Tibial artery (tissue), 4 donors: ENCODE results near the gene LCMT1.
"Not testable (repeated sequence)": the region's sequence is repeated elsewhere in the genome, so short reads cannot be mapped to it uniquely, and the experiment has no call there.

Experiments used
- DNase-seq, 2 donors: peaks; one replicate each; pipeline ENCODE4 v3.0.0-alpha.2; 2019
- H3K27ac ChIP-seq, 2 donors: fragments of 200-600 bp; sonication (generic) in 1 of 2; 1 replicate in 1 of 2; 2 replicates in 1 of 2; pipeline ENCODE4 v1.5.1; 2018 to 2019; ENCODE audit warnings: mild to moderate bottlenecking in 1 of 2
- H3K27me3 ChIP-seq, 2 donors: fragments of 200-600 bp; sonication (generic) in 1 of 2; one replicate each; pipeline versions ENCODE4 v1.5.1 to v1.6.0; 2016 to 2019
- H3K36me3 ChIP-seq, 3 donors: fragments of 200-600 bp; sonication (generic) in 2 of 3; one replicate each; pipeline ENCODE4 v1.5.1; 2016 to 2019; ENCODE audit warnings: mild to moderate bottlenecking in 2 of 3
- H3K4me1 ChIP-seq, 4 donors: fragments of 200-600 bp; sonication (generic) in 2 of 4; 1 replicate in 3 of 4; 2 replicates in 1 of 4; pipeline ENCODE4 v1.5.1; 2016 to 2019
- H3K4me3 ChIP-seq, 2 donors: fragments of 200-600 bp; sonication (generic) in 1 of 2; 1 replicate in 1 of 2; 2 replicates in 1 of 2; pipeline ENCODE4 v1.5.1; 2018 to 2019; ENCODE audit warnings: mild to moderate bottlenecking in 2 of 2
- H3K9me3 ChIP-seq, 3 donors: fragments of 200-600 bp; sonication (generic) in 1 of 3; one replicate each; pipeline ENCODE4 v1.5.1; 2016 to 2019
- intact Hi-C: fragments of 100-400 bp; cut with DNase I; formaldehyde crosslinking; loops from one replicate; pipeline ENCODE4 v1.15.0; 2023; ENCODE audit warnings: low total_unique reads
- TF ChIP-seq, protein P1 (sequence below), 2 experiments: fragments of 200-600 bp in 1 of 2; fragments of 450-650 bp in 1 of 2; IDR thresholded peaks; one replicate each; pipeline ENCODE4 v1.5.1; 2017 to 2019; ENCODE audit warnings: antibody characterized with exemption in 2 of 2, mild to moderate bottlenecking in 1 of 2, moderate library complexity in 1 of 2

Gene LCMT1

DNA sequence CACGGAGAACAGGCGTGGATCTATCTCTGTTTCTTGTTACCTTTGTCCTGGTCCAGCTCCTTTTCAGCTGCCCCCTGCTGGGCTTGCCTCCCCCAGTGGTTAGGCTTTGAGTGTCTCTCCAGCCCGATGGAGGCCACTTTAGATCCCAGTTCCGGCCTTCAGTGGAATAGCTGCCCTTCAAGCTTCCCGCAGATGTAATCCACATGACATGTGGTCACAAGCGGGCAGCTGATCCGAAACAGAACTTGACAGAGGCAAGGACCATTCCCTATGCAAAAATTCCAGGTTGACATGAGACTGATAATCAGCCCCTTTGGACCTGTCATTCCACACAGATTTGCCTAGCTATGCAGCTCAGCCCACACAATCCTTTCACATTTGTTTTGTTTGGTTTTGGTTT lies 64.6 kb downstream of the LCMT1 start:
- Histone ChIP-seq H3K9me3 (no peaks in the 10 kb centered on the region), H3K27me3 (no peaks in the 10 kb centered on the region), H3K27ac (no peak overlapping the region), H3K4me1 (no peaks in the 10 kb centered on the region), H3K4me3 (no peak overlapping the region), H3K36me3 (peaks cover 33 to 72% (median 63%) of the 10 kb centered on the region in 3 donors)
- DNase-seq: no peak
- intact Hi-C loops: no loop called here
- TF ChIP-seq, protein P1, sequence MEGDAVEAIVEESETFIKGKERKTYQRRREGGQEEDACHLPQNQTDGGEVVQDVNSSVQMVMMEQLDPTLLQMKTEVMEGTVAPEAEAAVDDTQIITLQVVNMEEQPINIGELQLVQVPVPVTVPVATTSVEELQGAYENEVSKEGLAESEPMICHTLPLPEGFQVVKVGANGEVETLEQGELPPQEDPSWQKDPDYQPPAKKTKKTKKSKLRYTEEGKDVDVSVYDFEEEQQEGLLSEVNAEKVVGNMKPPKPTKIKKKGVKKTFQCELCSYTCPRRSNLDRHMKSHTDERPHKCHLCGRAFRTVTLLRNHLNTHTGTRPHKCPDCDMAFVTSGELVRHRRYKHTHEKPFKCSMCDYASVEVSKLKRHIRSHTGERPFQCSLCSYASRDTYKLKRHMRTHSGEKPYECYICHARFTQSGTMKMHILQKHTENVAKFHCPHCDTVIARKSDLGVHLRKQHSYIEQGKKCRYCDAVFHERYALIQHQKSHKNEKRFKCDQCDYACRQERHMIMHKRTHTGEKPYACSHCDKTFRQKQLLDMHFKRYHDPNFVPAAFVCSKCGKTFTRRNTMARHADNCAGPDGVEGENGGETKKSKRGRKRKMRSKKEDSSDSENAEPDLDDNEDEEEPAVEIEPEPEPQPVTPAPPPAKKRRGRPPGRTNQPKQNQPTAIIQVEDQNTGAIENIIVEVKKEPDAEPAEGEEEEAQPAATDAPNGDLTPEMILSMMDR (IDR thresholded peaks at IDR 0.05): no peak

DNA sequence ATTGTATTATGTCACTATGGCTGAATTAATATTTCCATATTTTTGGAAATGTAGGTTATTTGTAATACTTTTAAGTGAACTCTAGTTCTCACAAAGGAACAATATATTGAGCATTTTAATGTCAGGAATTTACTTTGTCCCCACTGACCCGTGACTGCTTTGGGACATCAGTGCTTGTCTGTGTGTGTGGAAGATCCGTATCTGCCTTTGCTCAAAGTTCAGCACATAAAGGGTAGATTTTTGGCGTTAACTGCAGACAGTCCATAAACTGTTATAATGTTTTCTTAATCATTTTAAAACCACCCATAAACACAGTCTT lies 65.9 kb downstream of the LCMT1 start:
- intact Hi-C loops: no loop called here
- Histone ChIP-seq H3K27me3 (no peaks in the 10 kb centered on the region), H3K27ac (no peak overlapping the region), H3K4me3 (no peak overlapping the region), H3K4me1 (no peaks in the 10 kb centered on the region), H3K9me3 (no peaks in the 10 kb centered on the region), H3K36me3 (peaks cover 32 to 59% (median 50%) of the 10 kb centered on the region in 3 donors)
- TF ChIP-seq, protein P1 (IDR thresholded peaks at IDR 0.05): no peak
- DNase-seq: no peak

DNA sequence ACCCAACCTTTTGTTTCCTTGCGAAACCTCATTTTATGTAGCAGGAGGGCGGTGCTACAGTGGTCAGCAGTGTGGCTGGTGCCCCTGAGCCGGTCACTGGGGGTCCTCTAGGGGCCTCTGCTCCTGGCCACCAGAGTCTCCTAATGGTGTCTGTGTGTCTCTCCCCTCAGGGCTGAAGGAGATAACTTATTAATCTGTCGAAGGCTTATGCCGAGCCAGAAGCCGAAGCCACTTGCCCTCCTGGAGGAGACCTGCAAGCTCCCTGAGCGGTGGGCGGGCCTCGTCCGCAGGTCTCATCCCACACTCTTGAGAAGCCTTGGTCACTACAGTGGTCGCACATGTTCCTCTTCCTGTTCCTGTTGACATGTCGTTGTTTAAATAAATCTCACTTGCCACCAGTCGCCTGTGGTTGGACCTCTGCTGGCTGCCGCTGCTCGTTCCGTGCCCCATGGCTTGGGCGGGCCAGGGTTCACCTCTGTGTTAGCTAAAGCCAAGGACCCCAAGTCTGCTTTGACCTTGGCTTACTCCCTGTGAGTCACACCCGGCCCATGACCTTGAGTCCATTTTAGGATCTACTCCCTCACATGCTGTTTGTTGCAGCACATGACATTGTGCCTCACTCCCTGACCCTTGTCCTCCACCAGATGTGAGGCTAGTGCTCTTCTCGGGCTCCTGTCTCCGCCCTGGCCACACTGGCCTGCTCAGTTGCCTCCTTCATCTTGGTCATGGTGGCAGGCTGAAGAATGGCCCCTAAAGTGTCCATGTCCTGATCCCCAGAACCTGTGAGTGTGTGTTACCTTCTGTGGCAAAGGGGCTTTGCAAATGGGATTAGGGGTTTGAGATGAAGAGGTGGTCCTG lies 66.5 kb downstream of the LCMT1 start:
- no peaks in the 10 kb centered on the region for H3K27me3 ChIP-seq
- intact Hi-C loops: no loop called here
- H3K4me3 ChIP-seq: no peak overlapping the region
- H3K9me3 ChIP-seq: no peaks in the 10 kb centered on the region
- no peak overlapping the region for H3K27ac ChIP-seq
- no peaks in the 10 kb centered on the region for H3K4me1 ChIP-seq
- DNase-seq: no peak
- H3K36me3 ChIP-seq: peaks cover 29 to 53% (median 44%) of the 10 kb centered on the region in 3 donors
- TF ChIP-seq, protein P1 (IDR thresholded peaks at IDR 0.05): no peak

DNA sequence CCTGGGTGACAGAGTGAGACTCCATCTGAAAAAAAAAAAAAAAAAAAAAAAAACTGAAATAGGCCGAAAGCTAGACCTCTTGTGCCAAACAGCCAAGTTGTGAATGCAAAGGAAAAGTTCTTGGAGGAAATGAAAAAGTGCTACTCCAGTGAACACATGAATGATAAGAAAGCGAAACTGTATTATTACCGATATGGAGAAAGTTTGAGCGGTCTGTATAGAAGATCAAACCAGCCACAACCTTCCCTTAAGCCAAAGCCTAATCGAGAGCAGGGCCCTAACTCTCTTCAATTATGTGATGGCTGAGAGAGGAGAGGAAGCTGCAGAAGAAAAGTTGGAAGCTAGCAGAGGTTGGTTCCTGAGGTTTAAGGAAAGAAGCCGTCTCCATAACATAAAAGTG lies 69.7 kb downstream of the LCMT1 start:
- H3K4me1 ChIP-seq, H3K27ac ChIP-seq, H3K27me3 ChIP-seq, H3K9me3 ChIP-seq, DNase-seq, H3K4me3 ChIP-seq, intact Hi-C loops: not testable (repeated sequence)
- peaks cover 14 to 21% (median 16%) of the 10 kb centered on the region in 3 donors for H3K36me3 ChIP-seq

DNA sequence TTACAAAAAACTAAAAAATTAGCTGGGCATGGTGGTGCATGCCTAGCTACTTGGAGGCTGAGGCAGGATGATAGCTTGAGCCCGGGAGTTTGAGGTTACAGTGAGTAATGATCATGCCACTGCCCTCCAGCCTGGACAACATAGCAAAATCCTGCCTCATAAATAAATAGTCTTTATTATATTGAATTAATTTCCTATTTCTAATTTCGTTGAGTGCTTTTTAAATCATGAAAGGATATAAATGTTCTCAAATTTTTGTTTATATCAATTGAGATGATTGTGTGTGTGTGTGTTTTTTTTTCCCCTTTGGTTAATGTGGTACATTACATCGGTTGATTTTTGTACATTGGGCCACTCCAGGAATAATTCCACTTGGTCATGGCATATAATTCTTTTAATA lies 73.2 kb downstream of the LCMT1 start:
- H3K4me3 ChIP-seq: no peak overlapping the region
- intact Hi-C loops: no loop called here
- H3K4me1 ChIP-seq: no peaks in the 10 kb centered on the region
- H3K9me3 ChIP-seq: no peaks in the 10 kb centered on the region
- TF ChIP-seq, protein P1 (IDR thresholded peaks at IDR 0.05): no peak
- no peaks in the 10 kb centered on the region for H3K36me3 ChIP-seq
- H3K27ac ChIP-seq: no peak overlapping the region
- DNase-seq: no peak
- H3K27me3 ChIP-seq: no peaks in the 10 kb centered on the region

DNA sequence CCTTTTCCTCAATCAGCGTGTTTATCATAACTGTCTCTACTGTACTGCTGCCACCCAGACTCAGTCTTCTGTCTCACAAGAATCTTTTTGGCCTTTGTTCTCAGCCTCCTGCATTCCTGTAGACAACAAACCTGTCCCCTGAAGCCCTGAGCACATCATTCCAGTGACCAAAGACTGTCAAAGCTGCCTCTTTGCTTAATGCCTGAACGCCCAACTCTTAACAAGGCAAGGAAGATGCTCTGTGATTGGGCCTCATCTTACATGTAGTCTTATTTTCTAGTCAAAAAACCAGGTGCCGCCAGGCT lies 75.9 kb downstream of the LCMT1 start:
- no peak overlapping the region for H3K4me3 ChIP-seq
- DNase-seq: no peak
- TF ChIP-seq, protein P1 (IDR thresholded peaks at IDR 0.05): no peak
- no peaks in the 10 kb centered on the region for H3K27me3 ChIP-seq
- H3K9me3 ChIP-seq: no peaks in the 10 kb centered on the region
- H3K4me1 ChIP-seq: no peaks in the 10 kb centered on the region
- intact Hi-C loops: no loop called here
- H3K27ac ChIP-seq: no peak overlapping the region
- H3K36me3 ChIP-seq: no peaks in the 10 kb centered on the region
